Common myeloid progenitor, CD34-positive (primary cell): ENCODE measurements around the gene GIGYF2. TPM values are rescaled to one million over a fixed set of nuclear protein-coding genes. Genes with fewer than 3 reads are reported as not detected.

ENCODE experiments used
- CTCF ChIA-PET: fragments of 350-600 bp; sonication (Branson Sonifier 250); formaldehyde crosslinking; loops from one replicate; lab custom pipeline; 2021; ENCODE audit warnings: antibody characterized with exemption; lab: Charles Lee
- POLR2A ChIA-PET: fragments of 350-600 bp; sonication (Branson Sonifier 250); formaldehyde crosslinking; loops from one replicate; lab custom pipeline; 2021; ENCODE audit warnings: antibody characterized with exemption; lab: Charles Lee
- DNase-seq, 3 donors: peaks; one replicate each; pipeline versions ENCODE4 v3.0.0 to v3.0.0-alpha.2; 2013
- H3K27ac ChIP-seq, 2 experiments: 1 replicate in 1 of 2; 2 replicates in 1 of 2; pipeline ENCODE4 v1.7.0; 2013; ENCODE audit warnings: inconsistent platforms in 2 of 2, low read length in 2 of 2, mild to moderate bottlenecking in 2 of 2, low read depth in 1 of 2, moderate library complexity in 1 of 2; ENCODE audit not compliant: severe bottlenecking in 2 of 2, insufficient read depth in 1 of 2, poor library complexity in 1 of 2
- H3K27me3 ChIP-seq, 5 experiments: replicated peaks in 2 of 5; 1 replicate in 3 of 5; 2 replicates in 2 of 5; pipeline versions ENCODE4 v1.6.1 to v1.7.0; 2013; ENCODE audit warnings: low read length in 4 of 5, mild to moderate bottlenecking in 2 of 5, moderate library complexity in 2 of 5, inconsistent platforms in 1 of 5; ENCODE audit not compliant: insufficient read depth in 5 of 5, control insufficient read depth in 4 of 5
- H3K36me3 ChIP-seq, 4 experiments: 1 replicate in 2 of 4; 2 replicates in 2 of 4; pipeline versions ENCODE4 v1.6.1 to v1.7.0; 2013; ENCODE audit warnings: low read length in 3 of 4, control low read depth in 1 of 4, mild to moderate bottlenecking in 1 of 4; ENCODE audit not compliant: control insufficient read depth in 4 of 4, insufficient read depth in 4 of 4
- H3K4me1 ChIP-seq, 4 experiments: 1 replicate in 3 of 4; 2 replicates in 1 of 4; pipeline versions ENCODE4 v1.6.1 to v1.7.1; 2013; ENCODE audit warnings: low read length in 3 of 4, mild to moderate bottlenecking in 3 of 4, control low read depth in 1 of 4, inconsistent platforms in 1 of 4, moderate library complexity in 1 of 4; ENCODE audit not compliant: control insufficient read depth in 4 of 4, insufficient read depth in 4 of 4; ENCODE audit errors: control extremely low read depth in 1 of 4
- H3K4me3 ChIP-seq, 7 experiments: 1 replicate in 4 of 7; 2 replicates in 3 of 7; pipeline versions ENCODE4 v1.5.1 to v1.7.0; 2013; ENCODE audit warnings: mild to moderate bottlenecking in 7 of 7, low read length in 6 of 7, moderate library complexity in 6 of 7, inconsistent platforms in 2 of 7, low read depth in 2 of 7, control low read depth in 1 of 7; ENCODE audit not compliant: insufficient read depth in 4 of 7, control insufficient read depth in 1 of 7; ENCODE audit errors: extremely low read depth in 1 of 7
- H3K9me3 ChIP-seq, 5 experiments: 1 replicate in 4 of 5; 2 replicates in 1 of 5; pipeline versions ENCODE4 v1.6.1 to v1.7.1; 2013; ENCODE audit warnings: low read length in 4 of 5, mild to moderate bottlenecking in 2 of 5, inconsistent platforms in 1 of 5, low read depth in 1 of 5, moderate library complexity in 1 of 5; ENCODE audit not compliant: control insufficient read depth in 4 of 5, insufficient read depth in 2 of 5; ENCODE audit errors: control extremely low read depth in 1 of 5
- WGBS: methylation state at CpG from one replicate; pipeline ENCODE4 v1.1.5; 2013; ENCODE audit not compliant: insufficient coverage; 5-methylcytosine and 5-hydroxymethylcytosine counted together
- polyA plus RNA-seq: library from polyadenylated mRNA; unstranded; fragments of 120-200 nt; gene quantifications from one replicate; pipeline ENCODE4 v1.2.1, GENCODE V29; 2013

The GIGYF2 gene
- polyA plus RNA-seq = 26.7 TPM

DNA sequence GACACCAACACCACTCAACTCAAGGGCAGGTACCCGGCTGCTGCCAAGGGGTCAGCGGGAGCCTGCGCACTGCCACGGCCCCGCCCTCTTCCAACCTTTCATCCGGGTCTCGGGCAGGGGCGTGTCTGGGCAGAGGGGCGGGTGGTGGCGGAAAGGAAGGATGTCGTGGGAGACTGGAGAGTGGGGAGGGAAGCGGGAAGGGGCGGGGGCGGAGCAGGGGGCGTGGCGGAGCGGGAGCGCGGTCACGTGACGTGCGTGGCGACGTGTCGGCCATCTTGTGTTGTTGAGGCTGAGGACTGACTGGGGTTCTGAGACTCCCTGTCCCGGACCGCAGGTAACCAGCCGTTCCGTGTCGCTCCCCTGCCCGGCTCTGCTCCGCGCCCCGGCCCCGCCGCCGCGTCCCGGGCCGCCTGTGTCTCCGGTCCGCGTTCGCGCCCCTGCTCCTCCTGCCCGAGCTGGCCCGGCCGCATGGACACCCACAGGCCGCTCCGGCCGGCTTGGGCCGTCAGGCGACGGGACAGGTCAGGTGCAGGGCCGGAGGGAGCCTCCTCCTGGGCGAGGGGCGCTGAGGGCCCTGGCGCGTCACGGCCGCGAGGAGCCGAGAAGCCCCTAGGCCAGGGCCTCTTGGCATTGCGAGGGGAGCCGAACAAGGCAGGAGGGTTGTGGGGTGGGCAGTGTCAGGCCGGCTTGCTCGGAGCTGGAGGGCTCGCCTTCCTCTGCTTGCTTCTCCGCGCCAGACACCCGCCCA is at the start of gene GIGYF2:
Gene GIGYF2, plus strand, starts transcription at position 273 of the 748 bp plus-strand sequence. CDS start 37,867 bp downstream, outside the sequence.
- ChIA-PET POLR2A (interaction anchor here (1.0 kb wide), 1 partner anchor 17 kb away, joined by 3 read pairs; no protein-coding TSS in a partner anchor), CTCF (no interaction called here)
- Histone ChIP-seq H3K9me3 (no peaks in the 10 kb centered on the region), H3K27me3 (no peaks in the 10 kb centered on the region), H3K27ac (peak within 1 kb of the TSS; percentile 85 to 94), H3K4me1 (peaks cover 13 to 33% (median 23%) of the 10 kb centered on the region in 4 experiments), H3K36me3 (peaks cover 0 to 6% (median 0%) of the 10 kb centered on the region in 4 experiments), H3K4me3 (peak within 1 kb of the TSS; percentile 82 to 100 (median 92))
- under 1% methylated on average over 58 of the region's 71 CpGs for WGBS
- peak; percentile 94 to 95 (median 95) for DNase-seq

DNA sequence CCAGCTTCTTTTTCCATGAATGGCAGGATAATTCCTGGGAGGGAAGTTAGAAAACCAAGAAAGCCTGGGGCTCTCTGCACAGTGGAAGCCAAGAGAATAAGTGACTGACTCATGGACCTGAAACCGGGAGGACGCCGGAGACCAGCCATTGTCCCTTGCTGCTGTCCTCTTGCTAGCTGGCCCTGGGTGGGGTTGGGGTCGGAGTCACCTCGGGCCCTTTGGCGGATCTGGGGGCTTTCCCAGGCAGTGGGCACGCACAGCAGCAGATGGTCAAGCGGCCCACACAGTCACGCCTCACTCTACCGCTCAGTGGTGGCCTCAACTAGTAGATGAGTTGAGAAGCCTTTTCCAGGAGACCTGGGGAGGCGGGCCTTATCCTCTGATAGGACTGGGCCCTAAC is 48.1 kb upstream of the GIGYF2 start:
- CTCF ChIA-PET = no interaction called here

DNA sequence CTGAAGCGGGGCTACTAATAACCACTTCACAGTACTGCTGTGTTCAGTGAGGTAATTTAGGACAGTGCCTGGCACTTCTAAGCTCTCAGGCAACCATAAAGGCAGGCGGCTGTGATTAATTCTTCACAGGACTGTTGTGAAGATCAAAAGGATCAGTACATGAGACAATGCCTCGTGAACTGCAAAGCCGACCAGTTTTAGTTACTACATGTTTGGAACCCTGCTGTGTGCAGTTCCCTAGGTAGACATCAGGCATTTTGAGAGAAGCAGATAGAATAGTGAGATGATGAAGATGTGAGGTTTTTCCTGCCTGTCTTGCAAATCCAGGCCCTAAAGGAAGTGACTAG is 44.7 kb upstream of the GIGYF2 start:
- CTCF ChIA-PET = interaction anchor here (1.3 to 1.5 kb wide), 2 partner anchors 9 to 14 kb away, joined by 3 to 4 read pairs; no protein-coding TSS in a partner anchor
- Histone ChIP-seq H3K4me3 (no peak overlapping the region), H3K27me3 (no peaks in the 10 kb centered on the region), H3K36me3 (no peaks in the 10 kb centered on the region), H3K27ac (no peak overlapping the region), H3K4me1 (no peaks in the 10 kb centered on the region), H3K9me3 (no peaks in the 10 kb centered on the region)
- POLR2A ChIA-PET = no interaction called here
- DNase-seq = no peak
- 90% methylated on average over 3 of the region's 4 CpGs for WGBS

More for the DNA sequence above, 48.1 kb upstream of the GIGYF2 start:
- WGBS = 97% methylated on average over 11 of the region's 11 CpGs
- POLR2A ChIA-PET = no interaction called here
- Histone ChIP-seq H3K27ac (no peak overlapping the region), H3K4me3 (no peak overlapping the region), H3K36me3 (no peaks in the 10 kb centered on the region), H3K27me3 (peaks cover 0 to 3% (median 0%) of the 10 kb centered on the region in 5 experiments), H3K4me1 (no peaks in the 10 kb centered on the region), H3K9me3 (no peaks in the 10 kb centered on the region)
- DNase-seq = no peak

DNA sequence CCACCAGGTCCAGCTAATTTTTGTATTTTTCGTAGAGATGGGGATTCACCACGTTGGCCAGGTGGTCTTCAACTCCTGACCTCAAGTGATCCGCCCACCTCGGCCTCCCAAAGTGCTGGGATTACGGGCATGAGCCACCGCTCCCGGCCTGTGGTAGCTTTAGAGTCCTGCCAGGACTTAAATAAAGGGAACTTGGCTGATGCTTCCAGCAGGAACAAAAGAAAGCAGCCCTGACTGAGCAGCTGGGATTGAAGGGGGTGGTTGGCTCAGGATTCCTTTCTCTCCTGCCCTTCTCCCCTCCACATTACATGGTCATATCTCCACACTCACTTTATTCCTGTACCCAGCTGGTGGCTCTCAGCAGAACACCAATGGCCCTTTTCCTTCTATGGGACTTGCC is 43.7 kb upstream of the GIGYF2 start:
- Histone ChIP-seq H3K27me3 (no peaks in the 10 kb centered on the region), H3K9me3 (no peaks in the 10 kb centered on the region), H3K4me3 (no peak overlapping the region), H3K27ac (no peak overlapping the region), H3K4me1 (no peaks in the 10 kb centered on the region), H3K36me3 (no peaks in the 10 kb centered on the region)
- ChIA-PET CTCF (interaction anchor here (1.3 to 1.5 kb wide), 2 partner anchors 10 to 15 kb away, joined by 3 to 4 read pairs; no protein-coding TSS in a partner anchor), POLR2A (no interaction called here)
- 97% methylated on average over 7 of the region's 7 CpGs for WGBS
- DNase-seq = no peak

- Histone ChIP-seq H3K9me3 (no peaks in the 10 kb centered on the region), H3K4me3 (no peak overlapping the region), H3K27ac (no peak overlapping the region), H3K4me1 (no peaks in the 10 kb centered on the region), H3K36me3 (no peaks in the 10 kb centered on the region), H3K27me3 (no peaks in the 10 kb centered on the region)
- CTCF ChIA-PET = no interaction called here
- POLR2A ChIA-PET = no interaction called here
- DNase-seq = no peak
- 89% methylated on average over 6 of the region's 6 CpGs for whole genome bisulfite sequencing
Observed at GRCh38 chr2:232655392-232655791, 41.7 kb upstream of the GIGYF2 start.

DNA sequence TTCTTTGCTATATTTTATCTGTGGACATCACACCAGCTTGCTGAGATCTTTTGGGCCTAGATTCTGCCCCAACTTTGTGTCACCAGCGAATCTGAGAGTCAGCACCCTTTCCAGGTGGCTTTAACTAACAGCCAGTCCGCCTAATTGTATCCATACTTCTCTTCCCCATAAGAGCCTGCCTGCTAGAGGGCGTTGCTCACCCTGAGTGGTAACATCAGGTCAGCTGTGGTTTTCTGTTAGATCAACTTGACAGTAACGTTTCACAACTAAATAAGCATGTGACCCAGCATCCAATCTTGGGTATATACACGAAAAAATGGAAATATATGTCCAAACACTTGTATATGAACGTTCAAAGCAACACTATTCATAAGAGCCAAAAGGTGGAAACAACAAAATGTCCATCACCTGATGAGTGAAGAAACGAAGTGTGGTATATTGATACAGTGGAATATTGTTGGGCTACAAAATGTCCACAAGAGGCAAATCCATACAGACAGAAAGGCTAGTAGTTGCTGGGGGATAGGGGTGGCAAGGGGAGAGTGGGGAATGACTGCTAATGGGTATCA is 38.8 kb upstream of the GIGYF2 start:
- no peaks in the 10 kb centered on the region for H3K36me3 ChIP-seq
- WGBS = 57% methylated on average over 4 of the region's 7 CpGs
- CTCF ChIA-PET = no interaction called here
- DNase-seq = peak in 1 of 3 donors; percentile 29
- no peak overlapping the region for H3K27ac ChIP-seq
- H3K9me3 ChIP-seq = no peaks in the 10 kb centered on the region
- H3K4me3 ChIP-seq = no peak overlapping the region
- H3K27me3 ChIP-seq = no peaks in the 10 kb centered on the region
- POLR2A ChIA-PET = no interaction called here
- no peaks in the 10 kb centered on the region for H3K4me1 ChIP-seq

DNA sequence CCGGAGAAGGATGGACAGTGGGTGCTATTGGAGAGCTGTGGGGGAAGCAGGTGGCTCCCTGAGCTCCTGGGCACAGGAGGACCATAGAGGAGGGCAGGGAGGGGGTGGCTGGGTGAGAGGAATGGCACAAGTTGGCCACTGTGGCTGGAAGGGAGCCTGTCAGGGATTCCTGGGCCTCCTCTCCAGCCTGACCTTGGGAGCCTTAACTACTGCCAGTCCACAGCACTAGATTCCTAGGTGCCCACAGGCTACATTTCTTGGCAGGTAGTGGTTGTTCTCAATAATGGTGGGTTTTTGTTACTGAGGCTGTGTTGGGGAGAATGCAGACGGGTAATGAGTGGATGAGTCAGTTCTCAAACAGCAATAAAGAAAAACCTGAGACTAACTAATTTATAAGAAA is 37.8 kb upstream of the GIGYF2 start:
- ChIA-PET POLR2A (no interaction called here), CTCF (no interaction called here)
- no peaks in the 10 kb centered on the region for H3K4me1 ChIP-seq
- H3K9me3 ChIP-seq = no peaks in the 10 kb centered on the region
- no peak overlapping the region for H3K27ac ChIP-seq
- no peaks in the 10 kb centered on the region for H3K27me3 ChIP-seq
- WGBS = 100% methylated on average over 1 of the region's 2 CpGs
- H3K36me3 ChIP-seq = no peaks in the 10 kb centered on the region
- DNase-seq = no peak
- H3K4me3 ChIP-seq = no peak overlapping the region
